Lower leg skin (tissue), 4 donors: ENCODE measurements around the gene C2CD2L. TPM values are rescaled to one million over a fixed set of nuclear protein-coding genes. Genes with fewer than 3 reads are reported as not detected.
"Not testable (repeated sequence)": the region's sequence is repeated elsewhere in the genome, so short reads cannot be mapped to it uniquely, and the experiment has no call there.

Experiments used
- DNase-seq, 2 donors: peaks; one replicate each; pipeline ENCODE4 v3.0.0-alpha.2; 2019; ENCODE audit warnings: low spot score in 2 of 2
- H3K4me3 ChIP-seq: fragments of 200-600 bp; sonication (generic); 2 replicates; pipeline ENCODE4 v1.5.1; 2017; ENCODE audit warnings: mild to moderate bottlenecking, low read depth; ENCODE audit not compliant: poor library complexity, severe bottlenecking
- CTCF ChIP-seq, 3 donors: fragments of 450-650 bp; IDR thresholded peaks; one replicate each; pipeline ENCODE4 v1.5.1; 2016; ENCODE audit warnings: antibody characterized with exemption in 3 of 3, mild to moderate bottlenecking in 3 of 3, moderate library complexity in 2 of 3
- POLR2A ChIP-seq, 2 donors: fragments of 450-650 bp; IDR thresholded peaks; one replicate each; pipeline ENCODE4 v1.6.1; 2016 to 2017; ENCODE audit warnings: antibody characterized with exemption in 2 of 2, mild to moderate bottlenecking in 1 of 2, moderate library complexity in 1 of 2
- WGBS, 2 donors: methylation state at CpG; one replicate each; pipeline ENCODE4 v1.1.5; 2018; 5-methylcytosine and 5-hydroxymethylcytosine counted together
- intact Hi-C: fragments of 100-400 bp; cut with DNase I; formaldehyde crosslinking; loops from one replicate; pipeline ENCODE4 v1.15.0; 2023; ENCODE audit warnings: low total_unique reads
- total RNA-seq, 4 donors: library from RNA; depleted of rRNA; stranded (reverse); fragments of >200 nt; gene quantifications; one replicate each; pipeline ENCODE4 v1.1.0, GENCODE V29; 2016

The C2CD2L gene
- total RNA-seq, 4 donors from 2014 or later = 16.8 to 27.2 (median 22.6) TPM

- TF ChIP-seq POLR2A (IDR thresholded peaks at IDR 0.05) = no peak
- no peak for TF ChIP-seq CTCF (IDR thresholded peaks at IDR 0.05)
- 87% methylated on average over 8 of the region's 8 CpGs for WGBS, 2 donors
- intact Hi-C loops = no loop called here
Measured at GRCh38 chr11:119161871-119162270, 54.7 kb downstream of the C2CD2L start.

GRCh38 chr11:119166368-119167076 is 59.4 kb downstream of the C2CD2L start:
- intact Hi-C loops = loop anchor here (2.0 kb wide), 1 partner anchor 58 kb away; no protein-coding TSS in a partner anchor
- H3K4me3 ChIP-seq = no peak overlapping the region
- TF ChIP-seq POLR2A (IDR thresholded peaks at IDR 0.05) (no peak), CTCF (IDR thresholded peaks at IDR 0.05) (no peak)
- no peak for DNase-seq
- 59 to 61% methylated on average over 8 of the region's 8 CpGs for WGBS, 2 donors

More at GRCh38 chr11:119161871-119162270, 54.7 kb downstream of the C2CD2L start:
- DNase-seq = no peak
- no peak overlapping the region for H3K4me3 ChIP-seq

- H3K4me3 ChIP-seq, DNase-seq: not testable (repeated sequence)
- intact Hi-C loops = loop anchor here (2.0 kb wide), 1 partner anchor 58 kb away; no protein-coding TSS in a partner anchor
- WGBS, 2 donors = 61 to 62% methylated on average over 10 of the region's 10 CpGs
Measured at GRCh38 chr11:119167077-119167458, 59.9 kb downstream of the C2CD2L start.

- no peak overlapping the region for H3K4me3 ChIP-seq
- intact Hi-C loops = loop anchor here (2.0 kb wide), 1 partner anchor 59 kb away; no protein-coding TSS in a partner anchor
- 29 to 30% methylated on average over 6 of the region's 6 CpGs for WGBS, 2 donors
- TF ChIP-seq POLR2A (IDR thresholded peaks at IDR 0.05) (no peak), CTCF (IDR thresholded peaks at IDR 0.05) (no peak)
- DNase-seq = peak in 1 of 2 donors; percentile 53
Measured at GRCh38 chr11:119167933-119168332, 60.8 kb downstream of the C2CD2L start.

Other genes starting within 250 kb of the C2CD2L start
- gene CXCR5, start 223.5 kb upstream of the C2CD2L start, total RNA-seq = not detected
- 10 to 100 TPM; 34.5 to 59.4 (median 45.8) TPM for gene BCL9L, start 181.4 kb upstream of the C2CD2L start, total RNA-seq
- gene UPK2, start 151.0 kb upstream of the C2CD2L start, total RNA-seq = not detected
- gene FOXR1, start 135.6 kb upstream of the C2CD2L start, total RNA-seq = not detected
- 10 to 100 TPM; 21.2 to 66.8 (median 39.9) TPM for gene CENATAC, start 109.2 kb upstream of the C2CD2L start, total RNA-seq
- gene RPS25, start 89.0 kb upstream of the C2CD2L start, total RNA-seq = 1,000 to 10,000 TPM; 1,252 to 2,859 (median 1,930) TPM
- gene TRAPPC4, start 88.6 kb upstream of the C2CD2L start, total RNA-seq = 10 to 100 TPM; 40.3 to 53.4 (median 52.2) TPM
- gene SLC37A4, start 76.5 kb upstream of the C2CD2L start, total RNA-seq = 10 to 100 TPM; 14.0 to 25.4 (median 19.5) TPM
- 10 to 100 TPM; 21.8 to 47.0 (median 33.0) TPM for gene HYOU1, start 50.1 kb upstream of the C2CD2L start, total RNA-seq
- 10 to 100 TPM; 30.2 to 44.1 (median 41.3) TPM for gene VPS11, start 39.5 kb upstream of the C2CD2L start, total RNA-seq
- gene HMBS, start 22.5 kb upstream of the C2CD2L start, total RNA-seq = 10 to 100 TPM in 3 of 4 donors, 1 to 10 TPM in 1; 8.8 to 11.9 (median 11.1) TPM
- gene DPAGT1, start 5.5 kb upstream of the C2CD2L start, total RNA-seq = 10 to 100 TPM; 18.9 to 46.9 (median 27.5) TPM
- gene HINFP, start 14.2 kb downstream of the C2CD2L start, total RNA-seq = 10 to 100 TPM; 15.0 to 39.6 (median 31.2) TPM
- 1 to 10 TPM in 1 of 4 donors, under 1 TPM in 3; 0.52 to 1.1 (median 0.67) TPM for gene ABCG4, start 41.7 kb downstream of the C2CD2L start, total RNA-seq
- 10 to 100 TPM; 31.4 to 58.0 (median 47.1) TPM for gene NLRX1, start 61.4 kb downstream of the C2CD2L start, total RNA-seq
- under 1 TPM in 2 of 4 donors, not detected in 2; 0.27 to 0.53 TPM for gene NHERF4, start 78.1 kb downstream of the C2CD2L start, total RNA-seq
- 10 to 100 TPM; 11.7 to 14.6 (median 14.0) TPM for gene CBL, start 99.0 kb downstream of the C2CD2L start, total RNA-seq
- 100 to 1,000 TPM; 103 to 198 (median 183) TPM for gene MCAM, start 209.8 kb downstream of the C2CD2L start, total RNA-seq
- gene RNF26, start 227.2 kb downstream of the C2CD2L start, total RNA-seq = 10 to 100 TPM in 3 of 4 donors, 1 to 10 TPM in 1; 6.7 to 16.8 (median 13.1) TPM
- 10 to 100 TPM in 1 of 4 donors, 1 to 10 TPM in 3; 4.2 to 14.3 (median 8.6) TPM for gene C1QTNF5, start 233.5 kb downstream of the C2CD2L start, total RNA-seq
- not detected for gene MFRP, start 239.4 kb downstream of the C2CD2L start, total RNA-seq